Measurements from ENCODE around the gene GPATCH2L. TPM values are rescaled to one million over a fixed set of nuclear protein-coding genes. Genes with fewer than 3 reads are reported as not detected.

Gene GPATCH2L
- total and polyA plus RNA-seq, 2 experiments from 2014 or later = 19.6 to 94.4 TPM

- TF ChIP-seq ZNF462 (CRISPR knock-in tag; IDR thresholded peaks at IDR 0.05) (no peak), NANOG (IDR thresholded peaks at IDR 0.05; ENCODE audit: borderline replicate concordance) (no peak), ETS1 (IDR thresholded peaks at IDR 0.05) (no peak), CREB1 (CRISPR knock-in tag; IDR thresholded peaks at IDR 0.05; ENCODE audit: low read depth) (no peak), ZNF114 (CRISPR knock-in tag; IDR thresholded peaks at IDR 0.05) (no peak), STAT1 (IDR thresholded peaks at IDR 0.05; ENCODE audit: unreplicated experiment) (no peak)
These were observed 104.8 kb downstream of the GPATCH2L start (continued) for GRCh38 chr14:76256545-76256944.

- Histone ChIP-seq H3K79me2 (replicated peaks; ENCODE audit: insufficient read depth) (no peaks in the 10 kb centered on the region), H3K4me1 (ENCODE audit: insufficient read depth) (peaks cover 12% of the 10 kb centered on the region), H2AFZ (no peak overlapping the region), H3K27me3 (ENCODE audit: insufficient read depth) (no peaks in the 10 kb centered on the region), H3K4me3 (no peak overlapping the region), H3K36me3 (ENCODE audit: insufficient read depth) (no peaks in the 10 kb centered on the region), H3K4me2 (no peak overlapping the region), H3K27ac (ENCODE audit: low read depth) (no peak overlapping the region), H3F3A (replicated peaks; ENCODE audit: low read depth) (no peaks in the 10 kb centered on the region), H3K9me2 (ENCODE audit: insufficient read depth) (peaks cover 2% of the 10 kb centered on the region; the same call in 1 of the 2 replicates), H4K20me1 (replicated peaks; ENCODE audit: insufficient read depth) (no peaks in the 10 kb centered on the region)
- Mint-ChIP-seq H3K27ac (no peak overlapping the region), H3K36me3 (ENCODE audit: low read depth) (no peaks in the 10 kb centered on the region), H3K9me3 (no peaks in the 10 kb centered on the region; the same call in 2 of the 3 replicates), H3K4me3 (no peak overlapping the region), H3K4me1 (peaks cover 10% of the 10 kb centered on the region), H3K27me3 (ENCODE audit: insufficient read depth, low read depth, poor library complexity) (peaks cover 3% of the 10 kb centered on the region)
- ATAC-seq = no peak
- DNase-seq (ENCODE audit: low spot score) = no peak
- TF ChIP-seq ETS1 (IDR thresholded peaks at IDR 0.05) = no peak
- TF ChIP-seq EZH2 (IDR thresholded peaks at IDR 0.05; ENCODE audit: low read depth, unreplicated experiment) = no peak
- TF ChIP-seq STAT1 (IDR thresholded peaks at IDR 0.05; ENCODE audit: unreplicated experiment) = no peak
These were observed 105.5 kb downstream of the GPATCH2L start for GRCh38 chr14:76257111-76257803.

Data from GM23338 (cell line).